ENCODE measurements around the gene SMC3. TPM values are rescaled to one million over a fixed set of nuclear protein-coding genes. Genes with fewer than 3 reads are reported as not detected.
"Not testable (repeated sequence)": the region's sequence is repeated elsewhere in the genome, so short reads cannot be mapped to it uniquely, and the experiment has no call there.

SMC3 gene
- polyA plus RNA-seq (2013, experiment 1 of 2): 83.8 TPM
- 88.4 TPM for polyA plus RNA-seq (2013, experiment 2 of 2)

GRCh38 chr10:110567201-110568054 lies at the start of gene SMC3:
TSS of gene SMC3 (plus strand) at chr10:110567695. CDS start at chr10:110567817, 122 bp downstream.
- Histone ChIP-seq H3K9ac (ENCODE audit: low read depth, low read length) (peak within 1 kb of the TSS; percentile 99), H3K27me3 (ENCODE audit: insufficient read depth, low read length) (no peaks in the 10 kb centered on the region), H3K4me1 (ENCODE audit: insufficient read depth, low read length) (peaks cover 18% of the 10 kb centered on the region), H3K27ac (ENCODE audit: low read depth, low read length) (peak within 1 kb of the TSS; percentile 97), H3K9me3 (ENCODE audit: insufficient read depth, low read depth, low read length) (no peaks in the 10 kb centered on the region), H3K4me3 (ENCODE audit: low read length) (peak within 1 kb of the TSS; percentile 98), H3K36me3 (ENCODE audit: insufficient read depth, low read length) (peaks cover 32% of the 10 kb centered on the region)
- under 1% methylated on average over 64 of the region's 64 CpGs for WGBS

DNA sequence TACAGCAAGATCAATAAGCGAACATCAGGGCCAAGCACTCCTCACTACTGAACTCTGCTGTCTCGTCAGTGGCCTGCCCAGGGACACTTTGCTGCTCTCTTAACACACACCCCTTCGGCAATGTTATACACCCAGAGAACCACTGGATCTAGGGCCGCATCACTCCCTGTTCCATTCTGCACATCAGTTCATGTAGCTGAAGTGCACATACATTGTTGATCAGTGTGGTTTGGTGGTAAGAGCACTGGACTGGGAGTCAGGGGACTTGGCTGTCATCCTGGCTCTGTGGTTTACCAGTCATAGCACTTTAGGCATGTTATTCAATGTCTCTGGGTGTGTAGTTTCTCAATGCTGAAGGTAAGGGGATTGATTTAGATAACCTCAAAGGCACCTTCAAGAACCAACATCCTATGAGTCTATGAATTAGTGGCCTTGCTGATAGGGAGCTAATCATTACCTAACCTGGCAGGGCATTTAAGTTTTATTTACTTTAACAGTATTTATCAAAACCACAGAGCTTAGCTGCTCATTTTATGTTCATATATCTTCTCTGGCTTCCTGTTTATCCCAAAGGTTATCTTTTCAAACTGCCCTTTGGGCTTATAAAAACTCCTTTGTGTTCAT lies 45.0 kb upstream of the SMC3 start:
- no peak overlapping the region for H3K27ac ChIP-seq (ENCODE audit: low read depth, low read length)
- H3K4me3 ChIP-seq (ENCODE audit: low read length): no peak overlapping the region
- peaks cover 13% of the 10 kb centered on the region for H3K4me1 ChIP-seq (ENCODE audit: insufficient read depth, low read length)
- no peaks in the 10 kb centered on the region for H3K27me3 ChIP-seq (ENCODE audit: insufficient read depth, low read length)
- H3K9ac ChIP-seq (ENCODE audit: low read depth, low read length): no peak overlapping the region
- H3K36me3 ChIP-seq (ENCODE audit: insufficient read depth, low read length): no peaks in the 10 kb centered on the region
- 92% methylated on average over 4 of the region's 4 CpGs for WGBS
- H3K9me3 ChIP-seq (ENCODE audit: insufficient read depth, low read depth, low read length): no peaks in the 10 kb centered on the region

DNA sequence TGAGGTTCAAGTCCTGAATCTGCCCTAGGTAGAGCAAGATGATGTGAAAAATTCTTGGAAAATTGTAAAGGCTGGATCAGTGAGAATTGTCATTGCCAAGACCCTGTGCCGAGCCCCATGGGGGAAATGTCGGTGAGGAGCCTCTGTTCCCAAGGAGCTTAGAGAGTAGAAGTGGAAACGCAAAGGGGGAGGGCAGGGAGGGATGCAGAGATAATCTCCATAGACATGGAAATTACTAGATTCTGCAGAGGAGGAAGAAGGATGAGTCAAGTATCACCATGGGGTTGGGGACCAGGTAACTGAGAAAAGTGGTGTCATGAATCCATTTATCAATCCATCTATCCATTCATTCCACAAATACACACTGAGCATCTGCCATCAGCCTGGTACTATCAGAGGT lies 43.8 kb upstream of the SMC3 start:
- Histone ChIP-seq H3K27ac (ENCODE audit: low read depth, low read length) (no peak overlapping the region), H3K4me1 (ENCODE audit: insufficient read depth, low read length) (peaks cover 20% of the 10 kb centered on the region), H3K4me3 (ENCODE audit: low read length) (no peak overlapping the region), H3K9me3 (ENCODE audit: insufficient read depth, low read depth, low read length) (no peaks in the 10 kb centered on the region), H3K36me3 (ENCODE audit: insufficient read depth, low read length) (no peaks in the 10 kb centered on the region), H3K9ac (ENCODE audit: low read depth, low read length) (no peak overlapping the region), H3K27me3 (ENCODE audit: insufficient read depth, low read length) (no peaks in the 10 kb centered on the region)
- WGBS: 45% methylated on average over 3 of the region's 3 CpGs

DNA sequence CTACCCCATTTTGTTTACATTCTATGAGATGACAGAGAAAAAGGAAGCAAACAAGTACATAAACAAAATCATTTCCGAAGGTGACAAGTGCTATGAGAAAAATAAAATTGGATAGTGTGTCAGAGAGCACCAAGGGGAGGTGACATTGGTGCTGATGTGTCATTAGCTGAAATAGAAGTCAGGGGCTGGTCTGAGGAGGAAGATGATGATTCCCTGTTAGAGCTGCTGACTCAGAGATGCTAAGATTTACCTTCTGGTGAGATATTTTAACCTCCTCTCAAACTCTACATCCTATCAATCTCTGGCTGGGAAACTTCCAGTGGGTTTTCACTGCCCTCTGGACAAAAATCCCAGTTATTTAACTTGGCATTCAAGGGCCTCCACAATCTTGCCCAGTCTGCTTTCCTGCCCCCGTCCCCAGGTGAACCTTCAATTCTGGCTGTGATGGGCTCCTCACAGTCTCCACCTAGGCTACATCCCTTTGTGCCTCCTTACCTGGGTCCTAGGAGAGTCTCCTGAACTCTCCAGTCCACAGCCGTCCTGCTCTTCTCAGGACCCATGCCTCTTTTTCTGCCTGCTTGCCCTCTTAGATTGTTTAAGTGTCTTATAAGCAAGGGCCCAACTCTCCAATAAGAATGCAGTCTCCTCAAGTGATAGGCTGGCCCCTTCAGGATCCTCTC lies 43.2 kb upstream of the SMC3 start:
- Histone ChIP-seq H3K4me3 (ENCODE audit: low read length) (no peak overlapping the region), H3K27ac (ENCODE audit: low read depth, low read length) (no peak overlapping the region), H3K27me3 (ENCODE audit: insufficient read depth, low read length) (no peaks in the 10 kb centered on the region), H3K36me3 (ENCODE audit: insufficient read depth, low read length) (no peaks in the 10 kb centered on the region), H3K4me1 (ENCODE audit: insufficient read depth, low read length) (peaks cover 26% of the 10 kb centered on the region), H3K9me3 (ENCODE audit: insufficient read depth, low read depth, low read length) (no peaks in the 10 kb centered on the region), H3K9ac (ENCODE audit: low read depth, low read length) (no peak overlapping the region)
- 91% methylated on average over 3 of the region's 3 CpGs for WGBS

DNA sequence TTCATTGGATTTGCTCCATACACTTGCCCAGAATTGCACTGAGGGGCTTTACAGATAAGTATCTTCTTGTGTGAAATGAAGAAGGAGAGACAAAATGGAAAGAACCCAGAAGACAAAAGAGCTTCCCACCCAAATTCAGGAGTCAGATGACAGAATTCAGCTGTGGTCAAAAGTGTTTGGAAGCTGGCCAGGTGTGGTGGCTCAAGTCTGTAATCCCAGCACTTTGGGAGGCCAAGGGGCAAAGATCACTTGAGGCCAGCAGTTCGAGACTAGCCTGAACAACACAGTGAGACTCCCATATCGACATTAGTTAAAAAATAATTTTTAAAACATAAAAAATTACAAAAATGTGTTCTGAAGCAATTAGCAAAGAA lies 42.6 kb upstream of the SMC3 start:
- 91% methylated on average over 1 of the region's 2 CpGs for WGBS
- H3K27ac ChIP-seq (ENCODE audit: low read depth, low read length): no peak overlapping the region
- H3K9me3 ChIP-seq (ENCODE audit: insufficient read depth, low read depth, low read length): no peaks in the 10 kb centered on the region
- no peaks in the 10 kb centered on the region for H3K27me3 ChIP-seq (ENCODE audit: insufficient read depth, low read length)
- H3K4me3 ChIP-seq (ENCODE audit: low read length): no peak overlapping the region
- H3K4me1 ChIP-seq (ENCODE audit: insufficient read depth, low read length): peaks cover 31% of the 10 kb centered on the region
- no peaks in the 10 kb centered on the region for H3K36me3 ChIP-seq (ENCODE audit: insufficient read depth, low read length)
- H3K9ac ChIP-seq (ENCODE audit: low read depth, low read length): no peak overlapping the region

- Histone ChIP-seq H3K4me3 (ENCODE audit: low read length) (no peak overlapping the region), H3K9ac (ENCODE audit: low read depth, low read length) (no peak overlapping the region), H3K4me1 (ENCODE audit: insufficient read depth, low read length) (peaks cover 33% of the 10 kb centered on the region), H3K9me3 (ENCODE audit: insufficient read depth, low read depth, low read length) (no peaks in the 10 kb centered on the region), H3K27ac (ENCODE audit: low read depth, low read length) (no peak overlapping the region), H3K36me3 (ENCODE audit: insufficient read depth, low read length) (no peaks in the 10 kb centered on the region), H3K27me3 (ENCODE audit: insufficient read depth, low read length) (no peaks in the 10 kb centered on the region)
- 90% methylated on average over 8 of the region's 9 CpGs for WGBS
These were observed 41.9 kb upstream of the SMC3 start for GRCh38 chr10:110525349-110526260.

DNA sequence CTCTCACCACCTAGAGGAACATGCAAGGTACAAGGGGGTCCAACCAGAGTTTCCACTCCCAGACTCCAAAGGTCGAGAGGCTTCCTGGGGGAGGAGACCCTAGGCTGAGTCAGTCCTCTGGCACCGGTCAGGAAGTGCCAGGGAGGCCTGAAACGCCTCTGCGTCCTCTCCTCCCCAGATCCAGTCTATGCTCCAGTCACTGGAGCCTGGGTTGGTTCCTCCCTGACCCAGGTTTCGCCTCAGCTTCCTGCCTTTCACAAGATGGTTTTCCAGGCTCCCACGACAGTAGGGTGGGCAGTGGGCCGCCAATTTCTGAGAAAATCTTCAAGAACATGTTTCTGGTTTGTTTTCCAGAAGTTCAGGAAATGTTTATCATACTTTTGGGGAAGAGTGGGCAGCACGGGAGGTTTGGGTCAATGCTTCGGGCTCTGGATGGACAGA lies 39.7 kb upstream of the SMC3 start:
- Histone ChIP-seq H3K27me3 (ENCODE audit: insufficient read depth, low read length) (no peaks in the 10 kb centered on the region), H3K36me3 (ENCODE audit: insufficient read depth, low read length) (no peaks in the 10 kb centered on the region), H3K4me1 (ENCODE audit: insufficient read depth, low read length) (peaks cover 41% of the 10 kb centered on the region), H3K4me3 (ENCODE audit: low read length) (no peak overlapping the region), H3K27ac (ENCODE audit: low read depth, low read length) (no peak overlapping the region), H3K9ac (ENCODE audit: low read depth, low read length) (no peak overlapping the region), H3K9me3 (ENCODE audit: insufficient read depth, low read depth, low read length) (no peaks in the 10 kb centered on the region)
- WGBS: 86% methylated on average over 9 of the region's 9 CpGs

DNA sequence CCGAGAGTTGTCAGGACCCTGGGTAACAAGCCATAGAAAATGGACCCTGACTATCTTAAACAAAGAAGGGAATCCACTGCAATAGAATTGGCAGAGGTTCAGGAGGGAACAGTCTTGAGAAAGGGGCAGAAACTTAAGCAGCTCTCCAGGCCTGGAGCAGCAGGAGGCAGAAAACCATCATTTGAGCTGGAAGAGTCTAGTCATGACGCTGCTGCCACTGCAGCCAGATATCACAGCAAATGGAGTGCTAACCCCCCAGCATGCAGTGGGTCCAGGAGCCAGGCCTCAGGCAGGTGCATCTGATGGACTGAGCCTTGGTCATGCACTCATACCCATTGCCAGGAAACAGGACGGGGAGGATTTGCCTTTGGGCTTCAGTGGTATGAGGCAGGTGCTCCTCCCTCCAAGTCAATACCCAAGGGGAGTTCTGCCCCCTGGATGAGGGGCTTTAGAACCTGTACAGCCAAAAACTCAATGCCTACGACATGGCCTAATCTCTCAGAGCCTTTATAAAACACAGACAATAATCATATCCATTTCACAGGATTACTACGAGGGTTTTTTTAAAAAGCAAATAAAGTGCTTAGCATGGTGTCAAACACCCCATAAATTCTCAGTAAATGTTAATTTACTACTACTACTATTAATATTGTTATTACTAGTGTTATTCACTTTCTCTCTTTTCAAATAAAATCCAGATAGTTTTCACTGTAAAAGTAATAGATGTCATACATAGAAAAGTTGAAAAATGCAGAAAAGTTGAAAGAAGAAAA lies 39.1 kb upstream of the SMC3 start:
- WGBS: 84% methylated on average over 5 of the region's 5 CpGs
- Histone ChIP-seq H3K9me3 (ENCODE audit: insufficient read depth, low read depth, low read length) (no peaks in the 10 kb centered on the region), H3K27me3 (ENCODE audit: insufficient read depth, low read length) (no peaks in the 10 kb centered on the region), H3K4me1 (ENCODE audit: insufficient read depth, low read length) (peaks cover 43% of the 10 kb centered on the region), H3K9ac (ENCODE audit: low read depth, low read length) (no peak overlapping the region), H3K27ac (ENCODE audit: low read depth, low read length) (peak overlapping the region; percentile 94), H3K4me3 (ENCODE audit: low read length) (no peak overlapping the region), H3K36me3 (ENCODE audit: insufficient read depth, low read length) (no peaks in the 10 kb centered on the region)

DNA sequence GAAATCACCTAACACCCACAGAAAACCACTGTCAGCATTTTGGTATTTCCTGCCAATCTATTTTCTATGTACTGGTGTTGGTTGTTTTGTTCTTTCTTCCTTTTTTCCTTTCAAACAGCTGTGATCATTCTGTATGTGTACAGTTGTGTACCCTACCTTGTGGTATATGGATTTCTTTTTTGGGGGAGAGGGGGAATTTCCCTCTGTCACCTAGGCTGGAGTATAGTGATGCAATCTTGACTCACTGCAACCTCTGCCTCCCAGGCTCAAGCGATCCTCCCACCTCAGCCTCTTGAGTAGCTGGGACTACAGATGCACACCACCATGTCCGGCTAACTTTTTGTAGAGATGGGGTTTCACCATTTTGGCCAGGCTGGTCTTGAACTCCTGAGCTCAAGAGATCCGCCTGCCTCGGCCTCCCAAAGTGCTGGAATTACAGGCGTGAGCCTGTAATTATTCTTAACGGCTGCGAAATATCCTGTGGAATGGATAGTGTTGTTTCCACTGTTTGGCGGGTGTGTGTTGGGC lies 38.4 kb upstream of the SMC3 start:
- H3K9ac ChIP-seq (ENCODE audit: low read depth, low read length): peak overlapping the region; percentile 80; the same call in 1 of the 2 replicates
- H3K4me1 ChIP-seq (ENCODE audit: insufficient read depth, low read length): peaks cover 37% of the 10 kb centered on the region
- 67% methylated on average over 8 of the region's 8 CpGs for WGBS
- peak overlapping the region; percentile 94 for H3K27ac ChIP-seq (ENCODE audit: low read depth, low read length)
- H3K4me3 ChIP-seq (ENCODE audit: low read length); H3K36me3 ChIP-seq (ENCODE audit: insufficient read depth, low read length); H3K27me3 ChIP-seq (ENCODE audit: insufficient read depth, low read length); H3K9me3 ChIP-seq (ENCODE audit: insufficient read depth, low read depth, low read length): not testable (repeated sequence)

DNA sequence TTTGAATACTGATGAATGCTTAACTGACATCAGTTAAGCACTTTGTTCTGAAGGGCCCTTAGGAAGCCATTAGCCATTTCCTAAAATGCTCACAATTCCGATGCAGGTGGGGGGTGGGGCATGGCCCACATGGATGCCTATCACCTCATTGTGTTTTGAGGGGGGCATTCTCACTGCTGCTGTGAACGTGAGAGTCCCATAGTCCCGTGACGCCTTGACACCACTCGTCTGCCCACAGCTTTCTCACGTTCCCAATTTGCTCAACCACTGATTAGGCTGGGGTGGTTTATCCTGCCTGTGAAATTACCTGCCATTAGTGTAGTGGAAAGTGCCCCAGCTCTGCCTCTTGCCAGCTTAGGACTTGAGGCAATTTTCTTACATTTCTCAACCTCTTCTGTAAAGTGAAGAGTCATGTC lies 37.9 kb upstream of the SMC3 start:
- H3K9ac ChIP-seq (ENCODE audit: low read depth, low read length): peak overlapping the region; percentile 80
- no peaks in the 10 kb centered on the region for H3K9me3 ChIP-seq (ENCODE audit: insufficient read depth, low read depth, low read length)
- no peaks in the 10 kb centered on the region for H3K27me3 ChIP-seq (ENCODE audit: insufficient read depth, low read length)
- H3K36me3 ChIP-seq (ENCODE audit: insufficient read depth, low read length): no peaks in the 10 kb centered on the region
- peaks cover 37% of the 10 kb centered on the region for H3K4me1 ChIP-seq (ENCODE audit: insufficient read depth, low read length)
- H3K27ac ChIP-seq (ENCODE audit: low read depth, low read length): peak overlapping the region; percentile 94
- peak overlapping the region; percentile 62 for H3K4me3 ChIP-seq (ENCODE audit: low read length)
- 9% methylated on average over 6 of the region's 6 CpGs for WGBS
